SK-N-SH (cell line): ENCODE measurements around the gene METTL1.

Experiments
- CHD2 ChIP-seq: fragments of 150-350 bp; IDR thresholded peaks from 2 replicates; pipeline ENCODE4 v1.6.1; 2018; ENCODE audit warnings: low read length; ENCODE audit not compliant: partially characterized antibody
- CTCF ChIP-seq: fragments of 200-600 bp; sonication (generic); IDR thresholded peaks from 2 replicates; pipeline ENCODE4 v1.6.1; 2017; ENCODE audit warnings: antibody characterized with exemption, mild to moderate bottlenecking, moderate library complexity
- FOXM1 ChIP-seq: IDR thresholded peaks from 2 replicates; pipeline ENCODE4 v1.4.0; 2012; ENCODE audit warnings: low read depth, mild to moderate bottlenecking
- NRF1 ChIP-seq: IDR thresholded peaks from 2 replicates; pipeline ENCODE4 v1.6.1; 2012; ENCODE audit warnings: low read depth, mild to moderate bottlenecking, low read length
- RAD21 ChIP-seq: IDR thresholded peaks from 2 replicates; pipeline ENCODE4 v1.6.1; 2012; ENCODE audit warnings: mild to moderate bottlenecking, low read length
- SMC3 ChIP-seq: IDR thresholded peaks from 2 replicates; pipeline ENCODE4 v1.6.1; 2012; ENCODE audit warnings: low read depth, low read length, improper control_type of control experiment
- TAF1 ChIP-seq: IDR thresholded peaks from 2 replicates; pipeline ENCODE4 v1.6.1; 2012; ENCODE audit warnings: low read depth, mild to moderate bottlenecking, low read length, moderate library complexity, borderline replicate concordance

GRCh38 chr12:57724003-57724935 lies 47.6 kb downstream of the METTL1 start:
- TF ChIP-seq CHD2 (no peak), RAD21 (no peak), TAF1 (no peak), CTCF (no peak), FOXM1 (no peak), NRF1 (no peak), SMC3 (no peak)
